DOHH2 (cell line): ENCODE results near the gene PQBP1.

ENCODE experiments used
- EZH2phosphoT487 ChIP-seq: fragments of 200-600 bp; sonication (generic); IDR thresholded peaks from 2 replicates; pipeline ENCODE4 v1.6.1; 2017; ENCODE audit warnings: borderline replicate concordance, mild to moderate bottlenecking, antibody characterized with exemption, low read length, moderate library complexity, mixed read lengths
- TF ChIP-seq, protein P1 (sequence below): fragments of 200-600 bp; sonication (generic); IDR thresholded peaks from one replicate; pipeline ENCODE4 v1.5.1; 2014; ENCODE audit warnings: antibody characterized with exemption, mild to moderate bottlenecking, low read depth, low read length; ENCODE audit not compliant: poor library complexity, severe bottlenecking

DNA sequence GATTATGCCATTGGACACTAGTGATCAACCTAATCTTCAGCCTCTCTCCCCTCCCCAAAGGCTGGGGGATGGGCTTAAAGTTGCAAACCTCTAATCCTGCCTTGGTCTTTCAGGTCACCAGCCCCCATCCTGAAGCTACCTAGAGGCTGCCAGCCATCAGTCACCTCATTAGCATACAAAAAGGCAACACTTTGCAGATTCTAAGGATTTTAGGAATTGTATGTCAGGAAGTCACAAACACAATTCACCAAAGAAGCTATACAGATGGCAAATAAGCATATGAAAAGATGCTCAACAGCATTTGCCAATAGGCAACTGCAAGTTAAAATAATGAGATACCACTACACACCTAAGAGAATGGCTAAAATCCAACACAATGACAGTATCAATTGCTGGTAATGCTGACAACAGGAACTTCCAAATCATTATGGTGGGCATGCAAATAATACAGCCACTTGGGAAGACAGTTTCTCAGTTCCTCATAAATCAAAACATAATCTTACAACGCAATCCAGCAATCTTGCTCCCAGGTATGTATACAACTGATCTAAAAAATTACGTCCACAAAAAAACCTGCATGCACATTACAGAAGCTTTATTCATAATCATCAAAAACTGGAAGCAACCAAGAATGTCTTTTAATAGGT, 30.1 kb downstream of the PQBP1 start:
- TF ChIP-seq, protein P1, sequence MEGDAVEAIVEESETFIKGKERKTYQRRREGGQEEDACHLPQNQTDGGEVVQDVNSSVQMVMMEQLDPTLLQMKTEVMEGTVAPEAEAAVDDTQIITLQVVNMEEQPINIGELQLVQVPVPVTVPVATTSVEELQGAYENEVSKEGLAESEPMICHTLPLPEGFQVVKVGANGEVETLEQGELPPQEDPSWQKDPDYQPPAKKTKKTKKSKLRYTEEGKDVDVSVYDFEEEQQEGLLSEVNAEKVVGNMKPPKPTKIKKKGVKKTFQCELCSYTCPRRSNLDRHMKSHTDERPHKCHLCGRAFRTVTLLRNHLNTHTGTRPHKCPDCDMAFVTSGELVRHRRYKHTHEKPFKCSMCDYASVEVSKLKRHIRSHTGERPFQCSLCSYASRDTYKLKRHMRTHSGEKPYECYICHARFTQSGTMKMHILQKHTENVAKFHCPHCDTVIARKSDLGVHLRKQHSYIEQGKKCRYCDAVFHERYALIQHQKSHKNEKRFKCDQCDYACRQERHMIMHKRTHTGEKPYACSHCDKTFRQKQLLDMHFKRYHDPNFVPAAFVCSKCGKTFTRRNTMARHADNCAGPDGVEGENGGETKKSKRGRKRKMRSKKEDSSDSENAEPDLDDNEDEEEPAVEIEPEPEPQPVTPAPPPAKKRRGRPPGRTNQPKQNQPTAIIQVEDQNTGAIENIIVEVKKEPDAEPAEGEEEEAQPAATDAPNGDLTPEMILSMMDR = no peak
- no peak for TF ChIP-seq EZH2phosphoT487
